AG04450 (cell line): ENCODE results near the gene CLPX. TPM values are rescaled to one million over a fixed set of nuclear protein-coding genes. Genes with fewer than 3 reads are reported as not detected.

ENCODE experiments used
- CTCF ChIA-PET: fragments of 300-600, 350-600 bp; formaldehyde crosslinking; extraction: SDS; loops from one replicate; lab custom pipeline; 2022; ENCODE audit warnings: antibody characterized with exemption, inconsistent platforms; lab: Charles Lee
- POLR2A ChIA-PET: fragments of 350-600 bp; formaldehyde crosslinking; extraction: SDS; loops from one replicate; lab custom pipeline; 2021; ENCODE audit warnings: antibody characterized with exemption, inconsistent platforms; lab: Yijun Ruan, JAX
- DNase-seq: peaks from one replicate; pipeline ENCODE4 v3.0.0-alpha.2; 2011; ENCODE audit warnings: low read depth, low spot score
- H3K27ac ChIP-seq: one replicate; pipeline ENCODE4 v1.5.1; 2012; ENCODE audit warnings: low read depth, low read length, control low read depth
- H3K27me3 ChIP-seq: one replicate; pipeline ENCODE4 v1.6.0; 2012; ENCODE audit warnings: low read length; ENCODE audit not compliant: control insufficient read depth, insufficient read depth
- H3K4me3 ChIP-seq: 2 replicates; pipeline ENCODE4 v1.5.1; 2011; ENCODE audit warnings: mild to moderate bottlenecking, low read depth, low read length, control low read depth
- H3K9me3 ChIP-seq: 2 replicates; pipeline ENCODE4 v1.5.1; 2012; ENCODE audit warnings: low read length; ENCODE audit not compliant: control insufficient read depth, insufficient read depth
- CTCF ChIP-seq: IDR thresholded peaks from 2 replicates; pipeline ENCODE4 v1.5.1; 2011; ENCODE audit warnings: low read depth, low read length, control low read depth, inconsistent platforms
- polyA plus RNA-seq: library from polyadenylated mRNA; depleted of rRNA; stranded (reverse); fragments of >200 nt; gene quantifications from 2 replicates; pipeline ENCODE4 v1.2.3, GENCODE V29; 2011

Gene CLPX
- polyA plus RNA-seq, 1 experiment: 58.3 TPM

DNA sequence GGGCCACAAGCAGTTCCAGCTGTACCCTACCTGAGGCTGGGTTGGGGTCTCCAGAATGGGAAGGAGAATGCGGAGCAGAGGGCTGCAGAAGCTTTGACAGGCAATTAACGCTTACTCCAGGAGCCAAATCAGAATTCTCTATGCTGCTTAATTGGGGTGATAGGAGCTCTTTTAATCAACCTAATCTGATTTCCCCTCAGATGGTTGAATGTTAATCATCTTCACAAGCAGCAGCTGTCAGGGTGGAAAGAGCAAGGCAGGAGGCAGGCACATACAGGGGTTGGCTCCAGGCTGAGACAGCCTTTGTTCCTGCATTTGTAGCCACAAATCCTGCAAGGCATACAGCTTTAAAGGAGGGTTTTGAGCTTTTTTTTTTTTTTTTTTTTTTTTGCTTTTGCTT, 23.5 kb upstream of the CLPX start:
- DNase-seq: no peak
- Histone ChIP-seq H3K27ac (no peak overlapping the region), H3K27me3 (peaks cover 18% of the 10 kb centered on the region), H3K9me3 (no peaks in the 10 kb centered on the region), H3K4me3 (no peak overlapping the region)
- ChIA-PET POLR2A (no interaction called here), CTCF (interaction anchor here (0.6 to 1.6 kb wide), 3 partner anchors 33 to 78 kb away, joined by 3 to 7 read pairs (median 5); partner anchors contain the start of gene PARP16)
- TF ChIP-seq CTCF: no peak

DNA sequence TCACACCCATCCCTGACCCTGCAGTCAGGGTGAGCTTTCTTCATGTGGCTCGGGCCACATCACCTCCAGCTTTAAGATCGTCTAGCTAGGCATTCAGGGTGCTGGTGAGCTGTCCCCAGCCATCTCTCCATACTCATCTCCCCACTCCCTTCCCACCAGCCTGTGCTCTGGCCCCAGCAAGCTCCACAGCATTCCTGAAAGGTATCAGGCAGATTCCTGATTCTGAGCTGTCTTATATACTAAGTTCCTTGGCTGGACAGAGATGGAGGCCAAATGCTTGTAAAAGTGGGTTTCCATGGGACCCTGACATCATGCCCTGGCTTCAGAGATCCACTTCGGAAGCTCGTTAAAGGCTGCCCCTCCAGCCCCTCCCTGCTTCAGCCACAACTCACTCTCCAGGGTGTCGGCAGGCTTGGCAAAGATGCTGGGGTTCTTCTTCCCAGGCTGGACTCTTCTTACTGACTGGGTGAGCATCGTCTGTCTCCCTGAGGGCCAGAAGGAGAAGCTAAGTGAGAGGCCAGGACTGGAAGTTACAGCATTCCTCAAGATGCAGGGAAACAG, 22.2 kb upstream of the CLPX start:
- DNase-seq: no peak
- Histone ChIP-seq H3K4me3 (no peak overlapping the region), H3K27ac (no peak overlapping the region), H3K27me3 (peaks cover 18% of the 10 kb centered on the region), H3K9me3 (no peaks in the 10 kb centered on the region)
- ChIA-PET POLR2A (interaction anchor here (1.0 kb wide), 1 partner anchor 97 kb away, joined by 4 read pairs; the partner anchor contains the start of gene RNU5B-1), CTCF (interaction anchor here (1.6 kb wide), 1 partner anchor 79 kb away, joined by 5 read pairs; the partner anchor contains the start of gene PARP16)
- TF ChIP-seq CTCF: no peak

- H3K9me3 ChIP-seq: no peaks in the 10 kb centered on the region
- ChIA-PET POLR2A (interaction anchor here (1.0 kb wide), 1 partner anchor 98 kb away, joined by 4 read pairs; the partner anchor contains the start of gene RNU5B-1), CTCF (no interaction called here)
- TF ChIP-seq CTCF: no peak
- peaks cover 18% of the 10 kb centered on the region for H3K27me3 ChIP-seq
- H3K27ac ChIP-seq: no peak overlapping the region
- H3K4me3 ChIP-seq: no peak overlapping the region
- no peak for DNase-seq
These were observed 21.6 kb upstream of the CLPX start for GRCh38 chr15:65206750-65207149.

DNA sequence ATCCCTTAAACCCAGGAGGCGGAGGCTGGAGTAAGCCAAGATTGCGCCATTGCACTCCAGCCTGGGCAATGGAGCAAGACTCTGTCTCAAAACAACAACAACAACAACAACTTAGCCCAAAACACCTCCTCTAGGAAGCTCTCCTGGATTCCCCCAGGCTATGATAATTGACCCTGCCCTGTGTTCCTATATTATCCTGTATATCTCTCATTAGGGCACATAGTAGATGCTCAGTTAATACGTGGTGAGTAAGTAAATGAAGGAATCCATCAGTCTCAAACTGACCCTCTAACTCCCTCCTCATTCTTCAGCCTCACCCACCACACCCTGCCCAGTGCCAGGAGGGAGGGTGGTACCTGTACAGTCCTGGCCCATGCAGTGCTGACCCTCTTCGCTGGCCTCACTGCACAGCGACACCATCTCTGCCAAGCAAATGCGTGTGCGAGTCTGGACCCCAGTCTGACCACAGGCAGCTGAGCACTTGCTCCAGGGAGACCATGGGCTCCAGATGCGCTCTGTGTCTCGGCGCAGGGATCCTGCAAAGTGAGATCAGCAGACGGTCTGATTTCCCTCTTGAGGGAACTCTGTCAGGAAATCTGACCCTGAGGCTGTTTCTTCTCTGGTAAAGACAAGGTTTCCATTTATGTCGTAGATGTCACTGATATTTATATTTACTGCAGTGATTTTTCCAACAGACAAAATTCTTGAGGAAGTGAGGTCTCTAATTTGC, 20.0 kb upstream of the CLPX start:
- POLR2A ChIA-PET: interaction anchor here (0.5 kb wide), 1 partner anchor 84 kb away, joined by 3 read pairs; no protein-coding TSS in a partner anchor
- CTCF ChIA-PET: no interaction called here
- no peak for TF ChIP-seq CTCF
- Histone ChIP-seq H3K27me3 (peaks cover 22% of the 10 kb centered on the region), H3K4me3 (no peak overlapping the region), H3K27ac (no peak overlapping the region), H3K9me3 (no peaks in the 10 kb centered on the region)
- DNase-seq: no peak
